Prostate gland (tissue), 2 donors: ENCODE results near the gene MAML2. TPM values are rescaled to one million over a fixed set of nuclear protein-coding genes. Genes with fewer than 3 reads are reported as not detected.
A peak's percentile ranks its signal among the peaks of the same experiment; 100 is the strongest.

Experiments used
- DNase-seq: peaks from one replicate; pipeline ENCODE4 v3.0.0-alpha.2; 2019; ENCODE audit warnings: low spot score
- H3K27ac ChIP-seq, 2 donors: fragments of 200-600 bp; sonication (generic); 2 replicates each; pipeline ENCODE4 v1.5.1; 2017 to 2019
- H3K27me3 ChIP-seq: fragments of 200-600 bp; sonication (generic); replicated peaks from 2 replicates; pipeline ENCODE4 v1.5.1; 2019; ENCODE audit not compliant: insufficient read depth
- H3K36me3 ChIP-seq, 2 donors: fragments of 200-600 bp; sonication (generic); 1 replicate in 1 of 2; 2 replicates in 1 of 2; pipeline versions ENCODE4 v1.5.1 to v1.8.1; 2017 to 2019
- H3K4me1 ChIP-seq: fragments of 200-600 bp; sonication (generic); replicated peaks from 2 replicates; pipeline ENCODE4 v1.5.1; 2019
- H3K4me3 ChIP-seq, 2 donors: fragments of 200-600 bp; sonication (generic); 2 replicates each; pipeline ENCODE4 v1.5.1; 2017 to 2019
- H3K9me3 ChIP-seq: fragments of 200-600 bp; sonication (generic); 2 replicates; pipeline ENCODE4 v1.5.1; 2017
- POLR2A ChIP-seq: fragments of 450-650 bp; IDR thresholded peaks from one replicate; pipeline ENCODE4 v1.6.1; 2016; ENCODE audit warnings: antibody characterized with exemption, mild to moderate bottlenecking
- POLR2AphosphoS5 ChIP-seq: sonication (generic); formaldehyde crosslinking; IDR thresholded peaks from one replicate; pipeline ENCODE4 v1.6.1; 2017; ENCODE audit warnings: antibody characterized with exemption
- WGBS: methylation state at CpG from one replicate; pipeline ENCODE4 v1.1.5; 2018; 5-methylcytosine and 5-hydroxymethylcytosine counted together
- intact Hi-C: fragments of 100-400 bp; cut with DNase I; formaldehyde crosslinking; loops from one replicate; pipeline ENCODE4 v1.14.2; 2022
- total RNA-seq, 2 donors: library from RNA; depleted of rRNA; stranded (reverse); fragments of >200 nt; gene quantifications; one replicate each; pipeline ENCODE4 v1.1.0, GENCODE V29; 2016
- TF ChIP-seq, protein P1 (sequence below), 4 experiments: fragments of 200-600 bp in 2 of 4; fragments of 450-650 bp in 2 of 4; sonication (generic) in 2 of 4; IDR thresholded peaks; 1 replicate in 3 of 4; 2 replicates in 1 of 4; pipeline ENCODE4 v1.5.1; 2016 to 2019; ENCODE audit warnings: antibody characterized with exemption in 4 of 4, mild to moderate bottlenecking in 2 of 4, moderate library complexity in 2 of 4

Gene MAML2
- total RNA-seq, 2 donors from 2014 or later = 28.9 to 30.4 TPM

DNA sequence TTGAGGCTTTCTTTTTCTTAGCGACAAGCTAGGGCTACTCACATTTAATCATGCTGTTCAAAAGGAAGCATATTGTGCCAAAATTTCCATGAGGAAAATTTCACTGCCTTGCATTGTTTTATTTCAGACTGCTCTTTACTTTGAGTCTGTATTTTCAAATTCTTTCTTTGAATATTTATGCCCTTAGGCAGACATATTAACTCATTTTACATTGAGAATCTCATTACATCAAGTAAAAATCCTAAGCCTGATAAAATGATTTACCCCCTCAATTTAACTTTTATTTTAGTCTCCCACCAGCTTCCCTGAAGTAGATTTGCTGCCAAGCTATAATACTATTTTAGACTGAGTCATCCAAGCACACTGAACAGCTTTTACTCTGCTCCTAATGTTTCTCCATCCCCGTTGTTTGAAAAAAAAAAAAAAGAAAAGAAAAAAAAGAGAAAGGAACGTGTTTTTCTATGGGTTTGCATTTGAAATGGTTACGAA is 229.8 kb downstream of the MAML2 start:
- no peak for DNase-seq
- WGBS = 21% methylated on average over 4 of the region's 4 CpGs
- Histone ChIP-seq H3K36me3 (no peaks in the 10 kb centered on the region), H3K4me3 (no peak overlapping the region), H3K9me3 (no peaks in the 10 kb centered on the region), H3K4me1 (no peaks in the 10 kb centered on the region), H3K27me3 (no peaks in the 10 kb centered on the region), H3K27ac (peak overlapping the region; percentile 19 to 63)
- intact Hi-C loops = no loop called here
- TF ChIP-seq, protein P1, sequence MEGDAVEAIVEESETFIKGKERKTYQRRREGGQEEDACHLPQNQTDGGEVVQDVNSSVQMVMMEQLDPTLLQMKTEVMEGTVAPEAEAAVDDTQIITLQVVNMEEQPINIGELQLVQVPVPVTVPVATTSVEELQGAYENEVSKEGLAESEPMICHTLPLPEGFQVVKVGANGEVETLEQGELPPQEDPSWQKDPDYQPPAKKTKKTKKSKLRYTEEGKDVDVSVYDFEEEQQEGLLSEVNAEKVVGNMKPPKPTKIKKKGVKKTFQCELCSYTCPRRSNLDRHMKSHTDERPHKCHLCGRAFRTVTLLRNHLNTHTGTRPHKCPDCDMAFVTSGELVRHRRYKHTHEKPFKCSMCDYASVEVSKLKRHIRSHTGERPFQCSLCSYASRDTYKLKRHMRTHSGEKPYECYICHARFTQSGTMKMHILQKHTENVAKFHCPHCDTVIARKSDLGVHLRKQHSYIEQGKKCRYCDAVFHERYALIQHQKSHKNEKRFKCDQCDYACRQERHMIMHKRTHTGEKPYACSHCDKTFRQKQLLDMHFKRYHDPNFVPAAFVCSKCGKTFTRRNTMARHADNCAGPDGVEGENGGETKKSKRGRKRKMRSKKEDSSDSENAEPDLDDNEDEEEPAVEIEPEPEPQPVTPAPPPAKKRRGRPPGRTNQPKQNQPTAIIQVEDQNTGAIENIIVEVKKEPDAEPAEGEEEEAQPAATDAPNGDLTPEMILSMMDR (IDR thresholded peaks at IDR 0.05) = no peak
- no peak for TF ChIP-seq POLR2AphosphoS5
- TF ChIP-seq POLR2A = no peak

DNA sequence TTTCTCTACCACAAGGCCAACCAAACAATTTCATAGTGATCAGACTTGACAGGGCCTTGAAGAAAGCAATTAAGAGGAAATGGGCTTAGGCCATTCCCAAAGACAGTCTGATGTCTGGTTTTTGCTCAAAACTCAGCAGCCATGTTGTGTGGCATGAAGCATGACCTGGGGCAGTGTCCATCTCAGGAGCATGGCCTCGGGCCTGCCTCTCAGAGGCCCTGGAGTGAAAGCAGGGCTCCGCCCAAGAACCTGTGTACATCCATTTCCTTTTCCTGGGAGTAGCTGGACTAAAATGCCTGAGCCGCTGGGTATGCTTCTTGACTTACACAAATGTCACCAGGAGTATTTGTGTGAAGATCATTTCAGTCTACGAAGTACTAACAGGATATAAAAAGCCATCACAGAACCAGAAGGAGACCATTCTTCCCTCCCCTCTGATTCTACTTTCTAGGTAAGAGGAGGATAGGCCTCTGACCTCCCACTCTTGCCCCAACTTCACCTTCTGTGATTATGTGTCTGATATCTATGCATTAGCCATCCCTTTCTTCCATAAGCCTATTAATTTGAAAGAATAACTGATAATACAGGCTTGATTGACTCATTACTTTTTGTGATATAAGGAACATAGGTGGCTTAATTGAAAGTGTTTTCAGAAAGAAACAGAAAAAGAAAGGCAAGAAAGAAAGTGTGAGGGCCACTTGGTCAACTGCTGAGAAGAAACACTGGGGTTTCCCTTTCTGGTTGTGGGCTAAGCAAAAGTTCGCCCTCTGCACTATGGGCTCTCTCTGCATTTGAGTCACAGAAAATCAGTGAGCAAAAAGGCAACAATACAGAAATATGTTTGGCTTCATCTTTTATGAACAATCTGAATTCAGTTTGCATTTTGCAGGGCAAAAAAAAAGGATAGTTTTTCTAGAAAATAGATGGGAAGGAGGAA is 230.5 kb downstream of the MAML2 start:
- Histone ChIP-seq H3K9me3 (no peaks in the 10 kb centered on the region), H3K27me3 (no peaks in the 10 kb centered on the region), H3K27ac (peak overlapping the region; percentile 7 to 41), H3K4me1 (no peaks in the 10 kb centered on the region), H3K36me3 (no peaks in the 10 kb centered on the region), H3K4me3 (no peak overlapping the region)
- DNase-seq = no peak
- intact Hi-C loops = no loop called here
- WGBS = 88% methylated on average over 5 of the region's 5 CpGs
- TF ChIP-seq POLR2AphosphoS5 (no peak), POLR2A (no peak)
- TF ChIP-seq, protein P1 (IDR thresholded peaks at IDR 0.05) = no peak

DNA sequence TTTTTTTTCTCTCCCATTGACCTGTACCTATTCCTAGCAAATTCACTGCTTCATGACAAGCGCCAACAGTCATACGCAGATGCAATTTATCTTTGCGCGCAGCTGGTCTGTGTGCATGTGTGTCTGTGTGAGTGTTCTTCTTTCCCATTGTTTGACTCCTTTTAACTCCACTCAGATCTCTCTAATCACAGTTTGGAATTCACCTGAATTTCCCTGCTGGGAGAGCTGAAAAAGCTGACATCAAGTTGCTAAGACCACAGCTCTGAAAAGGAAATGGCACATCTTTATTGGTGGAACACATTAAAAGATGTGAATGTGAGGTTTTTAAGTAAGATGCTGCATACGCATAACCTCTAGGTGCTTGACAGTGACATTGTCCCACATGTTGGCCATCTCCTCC is 231.7 kb downstream of the MAML2 start:
- TF ChIP-seq, protein P1 (IDR thresholded peaks at IDR 0.05) = no peak
- TF ChIP-seq POLR2A = no peak
- TF ChIP-seq POLR2AphosphoS5 = no peak
- Histone ChIP-seq H3K4me3 (no peak overlapping the region), H3K27ac (no peak overlapping the region), H3K36me3 (no peaks in the 10 kb centered on the region), H3K9me3 (no peaks in the 10 kb centered on the region), H3K4me1 (no peaks in the 10 kb centered on the region), H3K27me3 (no peaks in the 10 kb centered on the region)
- DNase-seq = no peak
- 95% methylated on average over 5 of the region's 5 CpGs for WGBS
- intact Hi-C loops = no loop called here

DNA sequence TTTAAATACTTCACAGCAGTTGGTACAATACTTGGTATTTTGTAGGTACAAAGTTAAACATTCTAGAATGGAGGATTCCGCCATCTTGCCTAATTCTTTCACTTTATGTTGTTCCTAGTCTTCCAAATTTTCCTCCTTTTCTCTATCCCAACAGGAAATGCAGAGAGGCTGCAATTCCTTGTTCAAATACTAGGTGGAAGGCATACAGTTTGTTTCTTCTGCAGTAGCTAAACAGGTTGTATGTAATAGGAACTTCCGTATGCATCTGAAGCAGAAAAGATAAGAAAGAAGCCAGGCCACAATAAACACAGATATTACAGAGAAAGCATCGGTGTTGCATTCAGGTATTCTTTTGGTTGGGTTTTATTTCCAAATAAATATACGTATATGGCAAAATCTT is 232.7 kb downstream of the MAML2 start:
- 75% methylated on average over 4 of the region's 4 CpGs for WGBS
- no peak for DNase-seq
- Histone ChIP-seq H3K27me3 (no peaks in the 10 kb centered on the region), H3K27ac (no peak overlapping the region), H3K4me3 (no peak overlapping the region), H3K4me1 (no peaks in the 10 kb centered on the region), H3K36me3 (no peaks in the 10 kb centered on the region), H3K9me3 (no peaks in the 10 kb centered on the region)
- TF ChIP-seq, protein P1 (IDR thresholded peaks at IDR 0.05) = peak in 2 of 4 experiments; percentile 26 to 48
- TF ChIP-seq POLR2AphosphoS5 (peak; percentile 17), POLR2A (no peak)
- intact Hi-C loops = no loop called here
